ENCODE measurements around the gene TNFRSF19.
"Not testable (repeated sequence)": the region's sequence is repeated elsewhere in the genome, so short reads cannot be mapped to it uniquely, and the experiment has no call there.

Gene TNFRSF19

DNA sequence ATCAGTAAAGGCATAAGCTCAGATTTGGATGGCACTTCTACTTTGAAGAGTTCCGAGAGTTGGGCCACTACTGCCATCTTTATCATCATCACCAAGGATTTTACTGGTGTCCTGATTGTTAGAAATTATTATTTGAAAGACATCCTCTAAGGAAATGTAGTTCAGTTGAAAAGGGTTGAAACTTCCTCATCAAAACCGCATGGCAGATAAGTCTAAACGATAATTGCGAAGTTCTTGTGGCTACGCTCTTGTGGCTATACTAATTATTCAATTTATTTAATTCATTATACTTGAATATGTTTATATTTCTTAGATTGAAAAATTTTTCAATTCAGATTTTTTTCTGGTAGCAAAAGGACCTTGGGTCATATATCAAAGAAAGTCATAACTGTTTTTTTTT, 22.4 kb downstream of the TNFRSF19 start:
- H3K4me3 ChIP-seq (ENCODE audit: low read depth, low read length), result no peak overlapping the region
- TF ChIP-seq, protein P1, sequence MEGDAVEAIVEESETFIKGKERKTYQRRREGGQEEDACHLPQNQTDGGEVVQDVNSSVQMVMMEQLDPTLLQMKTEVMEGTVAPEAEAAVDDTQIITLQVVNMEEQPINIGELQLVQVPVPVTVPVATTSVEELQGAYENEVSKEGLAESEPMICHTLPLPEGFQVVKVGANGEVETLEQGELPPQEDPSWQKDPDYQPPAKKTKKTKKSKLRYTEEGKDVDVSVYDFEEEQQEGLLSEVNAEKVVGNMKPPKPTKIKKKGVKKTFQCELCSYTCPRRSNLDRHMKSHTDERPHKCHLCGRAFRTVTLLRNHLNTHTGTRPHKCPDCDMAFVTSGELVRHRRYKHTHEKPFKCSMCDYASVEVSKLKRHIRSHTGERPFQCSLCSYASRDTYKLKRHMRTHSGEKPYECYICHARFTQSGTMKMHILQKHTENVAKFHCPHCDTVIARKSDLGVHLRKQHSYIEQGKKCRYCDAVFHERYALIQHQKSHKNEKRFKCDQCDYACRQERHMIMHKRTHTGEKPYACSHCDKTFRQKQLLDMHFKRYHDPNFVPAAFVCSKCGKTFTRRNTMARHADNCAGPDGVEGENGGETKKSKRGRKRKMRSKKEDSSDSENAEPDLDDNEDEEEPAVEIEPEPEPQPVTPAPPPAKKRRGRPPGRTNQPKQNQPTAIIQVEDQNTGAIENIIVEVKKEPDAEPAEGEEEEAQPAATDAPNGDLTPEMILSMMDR (IDR thresholded peaks at IDR 0.05; ENCODE audit: low read depth, low read length), result no peak

DNA sequence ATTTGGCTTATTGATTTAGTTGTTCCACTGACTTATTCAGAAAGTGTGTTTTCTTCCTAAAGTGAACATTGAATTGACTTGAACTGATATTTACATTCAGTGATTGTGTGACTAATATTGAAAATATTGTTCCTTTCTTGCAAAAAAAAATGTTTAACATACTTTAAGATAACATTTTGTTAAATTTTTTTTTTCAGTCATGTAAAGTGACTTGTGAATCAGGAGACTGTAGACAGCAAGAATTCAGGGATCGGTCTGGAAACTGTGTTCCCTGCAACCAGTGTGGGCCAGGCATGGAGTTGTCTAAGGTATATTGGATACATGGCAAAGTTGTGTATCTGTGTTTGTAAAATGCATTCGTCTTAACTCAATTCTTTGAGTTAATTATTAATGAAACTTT, 22.9 kb downstream of the TNFRSF19 start:
- no peak overlapping the region for H3K4me3 ChIP-seq (ENCODE audit: low read depth, low read length)
- TF ChIP-seq, protein P1 (IDR thresholded peaks at IDR 0.05; ENCODE audit: low read depth, low read length), result no peak

DNA sequence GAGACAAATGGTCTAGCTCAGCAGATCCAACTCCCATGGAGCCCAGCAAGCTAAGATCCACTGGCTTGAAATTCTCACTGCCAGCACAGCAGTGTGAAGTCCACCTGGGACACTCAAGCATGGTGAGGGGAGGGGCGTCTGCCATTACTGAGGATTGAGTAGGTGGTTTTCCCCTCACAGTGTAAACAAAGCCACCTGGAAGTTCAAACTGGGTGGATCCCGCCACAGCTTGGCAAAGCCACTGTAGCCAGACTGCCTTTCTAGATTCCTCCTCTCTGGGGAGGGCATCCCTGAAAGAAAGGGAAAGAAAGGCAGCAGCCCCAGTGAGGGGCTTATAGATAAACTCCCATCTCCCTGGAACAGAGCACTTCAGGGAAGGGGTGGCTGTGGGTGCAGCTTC, 24.1 kb downstream of the TNFRSF19 start:
- not testable (repeated sequence) for H3K4me3 ChIP-seq (ENCODE audit: low read depth, low read length)

DNA sequence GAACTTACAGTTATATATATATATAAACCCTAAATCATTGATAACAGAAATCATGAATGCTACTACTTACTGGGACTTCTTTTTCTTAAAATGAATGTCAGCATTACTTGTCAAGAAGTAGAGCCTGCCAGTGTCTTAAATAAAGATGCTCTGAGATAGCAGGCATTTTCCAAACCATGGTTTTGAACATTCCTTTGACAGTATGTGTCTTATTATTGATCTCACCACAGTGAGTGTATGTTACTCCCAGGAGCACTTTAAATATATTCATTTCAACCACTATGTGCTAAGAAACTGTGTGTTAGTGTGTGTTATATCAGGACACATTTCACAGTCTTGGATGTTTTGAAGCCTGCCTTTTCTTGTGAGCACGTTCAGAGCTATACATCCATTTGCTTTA, 28.2 kb downstream of the TNFRSF19 start:
- H3K4me3 ChIP-seq (ENCODE audit: low read depth, low read length), result no peak overlapping the region
- TF ChIP-seq, protein P1 (IDR thresholded peaks at IDR 0.05; ENCODE audit: low read depth, low read length), result no peak

DNA sequence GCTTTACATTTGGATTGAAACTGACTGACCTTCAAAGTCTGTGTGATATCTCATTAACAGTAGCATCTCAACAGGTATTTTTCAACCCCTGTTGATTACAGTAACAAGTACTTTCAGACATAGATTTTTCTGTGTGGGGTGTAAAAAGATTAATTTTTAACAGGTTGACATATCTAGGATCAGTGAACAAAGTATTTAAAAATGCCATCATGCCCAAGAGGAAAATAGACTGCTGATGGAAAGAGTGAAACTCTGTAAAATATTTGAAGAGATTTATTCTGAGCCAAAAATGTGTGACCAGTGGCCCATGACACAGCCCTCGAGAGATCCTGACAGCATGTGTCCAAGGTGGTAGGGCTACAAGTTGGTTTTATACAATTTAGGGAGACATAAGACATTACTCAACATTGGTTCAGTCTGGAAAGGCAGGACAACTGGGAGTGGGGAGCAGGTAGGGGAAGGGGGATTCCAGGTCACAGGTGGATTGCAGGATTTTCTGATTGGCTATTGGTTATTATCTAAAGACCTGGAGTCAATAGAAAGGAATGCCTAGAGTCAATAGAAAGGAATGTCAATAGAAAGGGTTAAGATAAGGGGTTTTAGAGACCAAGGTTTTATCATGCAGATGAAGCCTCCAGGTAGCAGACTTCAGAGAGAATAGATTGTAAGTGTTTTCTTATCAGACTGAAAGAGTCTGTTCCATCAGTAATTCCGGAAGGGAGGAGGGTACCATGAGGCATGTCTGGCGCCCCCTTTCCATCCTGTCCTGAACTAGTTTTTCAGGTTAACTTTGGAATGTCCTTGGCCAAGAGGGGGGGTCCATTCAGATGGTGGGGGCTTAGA, 29.1 kb downstream of the TNFRSF19 start:
- no peak overlapping the region for H3K4me3 ChIP-seq (ENCODE audit: low read depth, low read length)
- TF ChIP-seq, protein P1 (IDR thresholded peaks at IDR 0.05; ENCODE audit: low read depth, low read length), result no peak

DNA sequence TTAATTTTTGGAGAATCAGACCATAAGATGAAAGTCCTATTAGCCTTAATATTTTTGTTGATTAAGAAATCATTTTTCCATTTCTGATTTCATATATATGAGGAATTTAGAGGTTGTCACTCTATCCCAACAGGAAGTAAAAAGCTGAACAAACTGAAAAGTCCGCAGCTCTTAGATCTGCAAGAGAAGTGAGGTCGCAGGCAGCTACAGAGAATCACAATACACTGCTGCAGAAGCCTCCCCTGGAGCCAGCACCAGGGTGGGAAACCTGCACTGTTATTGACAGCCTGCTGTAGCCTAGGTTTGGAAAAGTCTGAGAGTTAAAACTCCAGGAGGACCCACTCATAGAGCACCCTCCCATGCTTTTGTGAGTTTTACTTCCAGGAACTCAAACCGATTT, 29.9 kb downstream of the TNFRSF19 start:
- TF ChIP-seq, protein P1 (IDR thresholded peaks at IDR 0.05; ENCODE audit: low read depth, low read length), result no peak

DNA sequence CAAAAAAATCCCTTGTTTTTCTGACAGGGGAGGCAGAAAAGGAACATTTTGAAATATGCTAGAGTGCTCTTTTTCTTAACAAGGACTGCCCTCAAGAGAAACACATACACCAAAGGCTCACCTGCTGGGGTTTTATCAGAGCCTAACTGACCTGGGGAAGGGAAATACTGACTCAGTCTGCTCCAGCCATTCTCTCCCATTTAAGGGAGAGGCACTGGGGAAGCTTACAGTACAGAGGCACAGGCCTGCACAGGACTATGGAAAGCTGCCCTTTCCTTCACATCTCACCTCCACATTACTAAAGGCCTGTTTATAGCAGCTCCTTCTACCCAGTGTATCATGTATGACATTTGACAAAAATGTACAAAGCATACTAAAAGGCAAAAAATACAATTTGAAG, 30.3 kb downstream of the TNFRSF19 start:
- TF ChIP-seq, protein P1 (IDR thresholded peaks at IDR 0.05; ENCODE audit: low read depth, low read length), result no peak
- H3K4me3 ChIP-seq (ENCODE audit: low read depth, low read length), result no peak overlapping the region

More for the DNA sequence above, 29.9 kb downstream of the TNFRSF19 start:
- H3K4me3 ChIP-seq (ENCODE audit: low read depth, low read length), result no peak overlapping the region

DNA sequence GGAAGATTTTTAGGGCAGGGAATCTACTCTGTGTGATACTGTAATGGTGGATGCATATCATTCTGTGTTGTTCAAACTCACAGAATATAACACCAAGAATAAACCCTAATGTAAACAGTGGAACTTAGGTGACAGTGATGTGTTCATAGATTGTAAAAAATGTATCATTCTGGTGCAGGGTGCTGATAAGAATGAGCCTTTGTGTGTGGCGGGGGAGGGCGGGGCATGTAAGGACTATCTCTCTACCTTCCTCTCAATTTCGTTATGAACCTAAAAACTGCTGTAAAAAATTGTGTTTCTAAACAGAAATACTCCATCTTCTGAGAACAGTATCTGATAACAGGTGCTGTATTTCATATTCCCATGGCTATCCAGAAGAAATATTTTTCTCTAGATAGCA, 35.6 kb downstream of the TNFRSF19 start:
- TF ChIP-seq, protein P1 (IDR thresholded peaks at IDR 0.05; ENCODE audit: low read depth, low read length), result no peak
- H3K4me3 ChIP-seq (ENCODE audit: low read depth, low read length), result no peak overlapping the region

Data from WI38 (cell line).